ENCODE data around the gene UST. TPM values are rescaled to one million over a fixed set of nuclear protein-coding genes. Genes with fewer than 3 reads are reported as not detected.

UST gene
- total RNA-seq, 1 experiment from 2014 or later = 6.1 TPM

DNA sequence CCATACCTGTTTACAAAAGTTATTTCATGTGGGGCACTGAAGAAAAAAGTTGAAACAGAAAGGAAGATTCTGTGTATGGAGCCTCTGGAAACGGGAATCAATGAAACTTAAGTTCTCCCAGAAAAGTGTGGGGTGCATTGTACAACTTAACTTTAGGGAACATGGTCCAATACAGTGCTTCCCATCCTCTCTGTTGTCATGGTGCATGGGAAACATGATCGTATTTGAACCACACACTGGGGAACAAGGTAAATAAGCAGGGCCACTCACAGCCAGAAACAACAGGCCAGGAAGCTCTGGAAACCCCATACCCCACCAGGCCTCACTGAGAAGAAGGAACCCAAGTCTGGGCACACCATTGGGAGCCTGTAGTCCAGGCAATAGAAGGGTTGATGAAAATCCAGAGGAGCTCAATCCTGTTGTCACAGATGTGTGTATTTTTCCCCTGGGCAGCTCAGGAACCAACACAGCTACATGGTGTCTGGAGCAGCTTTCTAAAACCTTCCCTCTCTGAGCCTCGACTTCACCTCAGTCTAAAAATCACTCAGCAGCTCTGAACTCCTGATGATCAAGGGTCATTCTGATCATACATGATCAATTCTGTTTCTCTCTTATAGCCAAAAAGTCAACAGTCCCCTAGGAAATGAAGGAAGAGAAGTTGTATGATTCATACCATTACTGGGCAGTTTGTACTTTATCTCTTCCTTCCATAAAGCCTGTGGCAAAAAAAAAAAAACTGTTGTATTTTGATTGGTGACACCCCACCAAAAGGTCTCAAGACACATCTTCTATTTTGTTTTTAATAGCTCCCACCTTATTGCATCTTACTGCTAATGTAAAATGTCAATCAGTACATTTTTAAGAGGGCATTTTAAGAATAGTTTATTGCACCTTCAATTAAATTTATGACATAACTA, 372.2 kb downstream of the UST start:
- ChIA-PET CTCF (no interaction called here), POLR2A (no interaction called here), RAD21 (ENCODE audit: low non-redundant PET in 1 of 2, low total read pairs in 2 of 2, uncharacterized antibody in 2 of 2, unreplicated experiment in 2 of 2) (no interaction called here)
- BruUV-seq (replicated peaks) = no TSS peak
- no peak for DNase-seq (ENCODE audit: low read depth, low spot score)
- intact Hi-C loops (cut with micrococcal nuclease) = no loop called here
- no peaks in the 10 kb centered on the region for H3K27me3 ChIP-seq (ENCODE audit: insufficient read depth, low read length)
- H2AFZ ChIP-seq (ENCODE audit: low read depth, low read length, poor library complexity, severe bottlenecking) = no peak overlapping the region
- no peak for TF ChIP-seq ZFX (IDR thresholded peaks at IDR 0.05)
- no peak for TF ChIP-seq SIN3A (IDR thresholded peaks at IDR 0.05; ENCODE audit: low read depth)
- no peak for TF ChIP-seq ZNF274 (IDR thresholded peaks at IDR 0.05; ENCODE audit: low read depth, low read length)
- TF ChIP-seq RAD21 (IDR thresholded peaks at IDR 0.05; ENCODE audit: low read depth) = no peak
- TF ChIP-seq EZH2phosphoT487 (IDR thresholded peaks at IDR 0.05; ENCODE audit: borderline replicate concordance) = no peak
- no peak for TF ChIP-seq CBX3 (IDR thresholded peaks at IDR 0.05; ENCODE audit: low read depth)
- TF ChIP-seq, protein P1, sequence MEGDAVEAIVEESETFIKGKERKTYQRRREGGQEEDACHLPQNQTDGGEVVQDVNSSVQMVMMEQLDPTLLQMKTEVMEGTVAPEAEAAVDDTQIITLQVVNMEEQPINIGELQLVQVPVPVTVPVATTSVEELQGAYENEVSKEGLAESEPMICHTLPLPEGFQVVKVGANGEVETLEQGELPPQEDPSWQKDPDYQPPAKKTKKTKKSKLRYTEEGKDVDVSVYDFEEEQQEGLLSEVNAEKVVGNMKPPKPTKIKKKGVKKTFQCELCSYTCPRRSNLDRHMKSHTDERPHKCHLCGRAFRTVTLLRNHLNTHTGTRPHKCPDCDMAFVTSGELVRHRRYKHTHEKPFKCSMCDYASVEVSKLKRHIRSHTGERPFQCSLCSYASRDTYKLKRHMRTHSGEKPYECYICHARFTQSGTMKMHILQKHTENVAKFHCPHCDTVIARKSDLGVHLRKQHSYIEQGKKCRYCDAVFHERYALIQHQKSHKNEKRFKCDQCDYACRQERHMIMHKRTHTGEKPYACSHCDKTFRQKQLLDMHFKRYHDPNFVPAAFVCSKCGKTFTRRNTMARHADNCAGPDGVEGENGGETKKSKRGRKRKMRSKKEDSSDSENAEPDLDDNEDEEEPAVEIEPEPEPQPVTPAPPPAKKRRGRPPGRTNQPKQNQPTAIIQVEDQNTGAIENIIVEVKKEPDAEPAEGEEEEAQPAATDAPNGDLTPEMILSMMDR (IDR thresholded peaks at IDR 0.05 in 2 of 3, conservative IDR thresholded peaks at IDR 0.05 in 1 of 3; ENCODE audit: borderline replicate concordance in 1 of 3, insufficient read depth in 1 of 3, low read depth in 2 of 3, low read length in 2 of 3) = no peak
- no peak for TF ChIP-seq SP1 (IDR thresholded peaks at IDR 0.05; ENCODE audit: low read depth)
- TF ChIP-seq SRF (IDR thresholded peaks at IDR 0.05; ENCODE audit: low read depth) = no peak
- no peak for TF ChIP-seq ATF3 (IDR thresholded peaks at IDR 0.05)
- no peak for TF ChIP-seq POLR2A (IDR thresholded peaks at IDR 0.05; ENCODE audit: borderline replicate concordance, extremely low read depth, insufficient read depth, insufficient read length)
- TF ChIP-seq JUND (IDR thresholded peaks at IDR 0.05) = no peak
- no peak for TF ChIP-seq FOSL1 (IDR thresholded peaks at IDR 0.05; ENCODE audit: low read depth)
- TF ChIP-seq EGR1 (IDR thresholded peaks at IDR 0.05; ENCODE audit: low read depth) = no peak
- TF ChIP-seq EZH2 (IDR thresholded peaks at IDR 0.05) = no peak
- TF ChIP-seq REST (IDR thresholded peaks at IDR 0.05; ENCODE audit: low read depth) = no peak
- no peak for TF ChIP-seq POLR2AphosphoS5 (IDR thresholded peaks at IDR 0.05; ENCODE audit: low read depth, low read length)
- TF ChIP-seq ZBTB33 (IDR thresholded peaks at IDR 0.05; ENCODE audit: extremely low read depth, insufficient replicate concordance, low read length) = no peak
- TF ChIP-seq MAX (IDR thresholded peaks at IDR 0.05) = no peak
- no peak for TF ChIP-seq ELF1 (IDR thresholded peaks at IDR 0.05; ENCODE audit: borderline replicate concordance, low read depth)
- no peaks in the 10 kb centered on the region for H3K36me3 ChIP-seq (ENCODE audit: control insufficient read depth in 1 of 2, insufficient read depth in 2 of 2, low read length in 2 of 2)
- no peaks in the 10 kb centered on the region for H3K4me1 ChIP-seq (ENCODE audit: control insufficient read depth in 1 of 2, insufficient read depth in 2 of 2, low read length in 2 of 2)
- H3K79me2 ChIP-seq (ENCODE audit: insufficient read depth, low read length) = no peaks in the 10 kb centered on the region
- H3K4me3 ChIP-seq (replicated peaks in 1 of 2; ENCODE audit: low read depth in 1 of 2, low read length in 2 of 2) = no peak overlapping the region
- H3K27ac ChIP-seq (ENCODE audit: low read depth, low read length) = no peak overlapping the region
- no peak for ATAC-seq
- no peaks in the 10 kb centered on the region for H3K9me3 ChIP-seq (ENCODE audit: control insufficient read depth in 1 of 2, insufficient read depth in 1 of 2, low read depth in 1 of 2, low read length in 2 of 2)
- no peak overlapping the region for H3K9ac ChIP-seq (ENCODE audit: low read length)
- H3K9me2 ChIP-seq (ENCODE audit: insufficient read depth) = no peaks in the 10 kb centered on the region
- no peaks in the 10 kb centered on the region for H4K20me1 ChIP-seq (ENCODE audit: insufficient read depth)
- H3K4me2 ChIP-seq (ENCODE audit: low read length) = no peak overlapping the region
